Body of pancreas (tissue), 4 donors: ENCODE measurements around the gene LRPPRC.

Experiments
- POLR2A ChIP-seq, 3 donors: fragments of 450-650 bp; IDR thresholded peaks; one replicate each; pipeline ENCODE4 v1.6.1; 2016; ENCODE audit warnings: antibody characterized with exemption in 3 of 3, mild to moderate bottlenecking in 2 of 3
- TF ChIP-seq, protein P1 (sequence below), 7 experiments: fragments of 450-650 bp in 4 of 7; fragments of 200-600 bp in 3 of 7; sonication (generic) in 3 of 7; IDR thresholded peaks; one replicate each; pipeline ENCODE4 v1.5.1; 2016 to 2019; ENCODE audit warnings: antibody characterized with exemption in 7 of 7

GRCh38 chr2:43839776-43840564, 155.8 kb downstream of the LRPPRC start:
- TF ChIP-seq, protein P1, sequence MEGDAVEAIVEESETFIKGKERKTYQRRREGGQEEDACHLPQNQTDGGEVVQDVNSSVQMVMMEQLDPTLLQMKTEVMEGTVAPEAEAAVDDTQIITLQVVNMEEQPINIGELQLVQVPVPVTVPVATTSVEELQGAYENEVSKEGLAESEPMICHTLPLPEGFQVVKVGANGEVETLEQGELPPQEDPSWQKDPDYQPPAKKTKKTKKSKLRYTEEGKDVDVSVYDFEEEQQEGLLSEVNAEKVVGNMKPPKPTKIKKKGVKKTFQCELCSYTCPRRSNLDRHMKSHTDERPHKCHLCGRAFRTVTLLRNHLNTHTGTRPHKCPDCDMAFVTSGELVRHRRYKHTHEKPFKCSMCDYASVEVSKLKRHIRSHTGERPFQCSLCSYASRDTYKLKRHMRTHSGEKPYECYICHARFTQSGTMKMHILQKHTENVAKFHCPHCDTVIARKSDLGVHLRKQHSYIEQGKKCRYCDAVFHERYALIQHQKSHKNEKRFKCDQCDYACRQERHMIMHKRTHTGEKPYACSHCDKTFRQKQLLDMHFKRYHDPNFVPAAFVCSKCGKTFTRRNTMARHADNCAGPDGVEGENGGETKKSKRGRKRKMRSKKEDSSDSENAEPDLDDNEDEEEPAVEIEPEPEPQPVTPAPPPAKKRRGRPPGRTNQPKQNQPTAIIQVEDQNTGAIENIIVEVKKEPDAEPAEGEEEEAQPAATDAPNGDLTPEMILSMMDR (IDR thresholded peaks at IDR 0.05) = no peak
- TF ChIP-seq POLR2A (IDR thresholded peaks at IDR 0.05) = no peak
